Activated CD8-positive, alpha-beta memory T cell treated with anti-CD3 and anti-CD28 coated beads, Interleukin-2, amount 10 ng/mL, durations not matched to agents 7 days and 5 days (primary cell): ENCODE results near the gene LRRC8D. TPM values are rescaled to one million over a fixed set of nuclear protein-coding genes. Genes with fewer than 3 reads are reported as not detected.

ENCODE experiments used
- ATAC-seq: fragments of 150-1000 bp; cut with Tn5 transposase; one replicate; pipeline ENCODE4 v1.10.0; 2021; ENCODE audit warnings: moderate library complexity
- CTCF ChIA-PET: fragments of 350-600 bp; sonication (Branson Sonifier 250); formaldehyde crosslinking; loops from one replicate; lab custom pipeline; 2021; ENCODE audit warnings: antibody characterized with exemption; lab: Charles Lee
- DNase-seq: peaks from one replicate; pipeline ENCODE4 v3.0.0-alpha.2; 2020
- H3K27ac Mint-ChIP-seq: one replicate; pipeline ENCODE4 v1.8.0; 2021; ENCODE audit warnings: mild to moderate bottlenecking, mixed read lengths
- H3K27me3 Mint-ChIP-seq: one replicate; pipeline ENCODE4 v1.8.0; 2021; ENCODE audit warnings: mixed read lengths
- H3K36me3 Mint-ChIP-seq: one replicate; pipeline ENCODE4 v1.8.0; 2021; ENCODE audit warnings: mild to moderate bottlenecking, mixed read lengths
- H3K4me1 Mint-ChIP-seq: one replicate; pipeline ENCODE4 v1.8.0; 2021; ENCODE audit warnings: mixed read lengths
- H3K4me3 Mint-ChIP-seq: one replicate; pipeline ENCODE4 v1.8.0; 2021; ENCODE audit warnings: mild to moderate bottlenecking, moderate library complexity, mixed read lengths
- H3K9me3 Mint-ChIP-seq: one replicate; pipeline ENCODE4 v1.8.0; 2022; ENCODE audit warnings: low read depth, mixed read lengths
- total RNA-seq, 2 experiments: library from RNA; stranded (reverse); gene quantifications; one replicate each; pipeline ENCODE4 v1.2.3, GENCODE V29; 2021

LRRC8D gene
- total RNA-seq, 2 experiments from 2014 or later, result 19.2 to 27.7 TPM

GRCh38 chr1:89942825-89943658, 122.2 kb downstream of the LRRC8D start:
- Mint-ChIP-seq H3K36me3 (peaks cover 1% of the 10 kb centered on the region), H3K4me1 (peaks cover 9% of the 10 kb centered on the region), H3K27me3 (no peaks in the 10 kb centered on the region), H3K4me3 (no peak overlapping the region), H3K27ac (no peak overlapping the region), H3K9me3 (no peaks in the 10 kb centered on the region)
- CTCF ChIA-PET, result interaction anchor here (1.2 kb wide), 1 partner anchor 138 kb away, joined by 4 read pairs; no protein-coding TSS in a partner anchor
- ATAC-seq (no peak), DNase-seq (no peak)

- Mint-ChIP-seq H3K27ac (no peak overlapping the region), H3K4me1 (peaks cover 9% of the 10 kb centered on the region)
- CTCF ChIA-PET, result interaction anchor here (0.8 to 1.2 kb wide), 2 partner anchors 8 to 139 kb away, joined by 3 to 4 read pairs; no protein-coding TSS in a partner anchor
Observed at GRCh38 chr1:89943846-89944781, 123.3 kb downstream of the LRRC8D start.

GRCh38 chr1:89945852-89946476, 125.1 kb downstream of the LRRC8D start:
- Mint-ChIP-seq H3K4me3 (no peak overlapping the region), H3K36me3 (no peaks in the 10 kb centered on the region), H3K4me1 (peaks cover 9% of the 10 kb centered on the region), H3K27me3 (no peaks in the 10 kb centered on the region), H3K9me3 (no peaks in the 10 kb centered on the region), H3K27ac (no peak overlapping the region)
- CTCF ChIA-PET, result interaction anchor here (0.6 kb wide), 1 partner anchor 334 kb away, joined by 3 read pairs; no protein-coding TSS in a partner anchor
- no peak for DNase-seq
- peak; percentile 36 for ATAC-seq

More at GRCh38 chr1:89943846-89944781, 123.3 kb downstream of the LRRC8D start:
- H3K4me3 Mint-ChIP-seq, result no peak overlapping the region
- no peaks in the 10 kb centered on the region for H3K27me3 Mint-ChIP-seq
- ATAC-seq (no peak), DNase-seq (no peak)
- H3K36me3 Mint-ChIP-seq, result no peaks in the 10 kb centered on the region
- H3K9me3 Mint-ChIP-seq, result no peaks in the 10 kb centered on the region

GRCh38 chr1:89946532-89946931, 125.7 kb downstream of the LRRC8D start:
- no peak overlapping the region for H3K27ac Mint-ChIP-seq
- DNase-seq (no peak), ATAC-seq (no peak)
- H3K27me3 Mint-ChIP-seq, result no peaks in the 10 kb centered on the region
- no peaks in the 10 kb centered on the region for H3K36me3 Mint-ChIP-seq
- no peaks in the 10 kb centered on the region for H3K9me3 Mint-ChIP-seq
- CTCF ChIA-PET, result interaction anchor here (0.6 kb wide), 1 partner anchor 335 kb away, joined by 3 read pairs; no protein-coding TSS in a partner anchor
- H3K4me3 Mint-ChIP-seq, result no peak overlapping the region
- H3K4me1 Mint-ChIP-seq, result peaks cover 9% of the 10 kb centered on the region

GRCh38 chr1:89948722-89949345, 128.0 kb downstream of the LRRC8D start:
- no peak overlapping the region for H3K4me3 Mint-ChIP-seq
- ATAC-seq, result no peak
- H3K27ac Mint-ChIP-seq, result no peak overlapping the region
- CTCF ChIA-PET, result interaction anchor here (0.7 kb wide), 1 partner anchor 848 kb away, joined by 4 read pairs; no protein-coding TSS in a partner anchor
- no peaks in the 10 kb centered on the region for H3K9me3 Mint-ChIP-seq
- no peak for DNase-seq
- H3K36me3 Mint-ChIP-seq, result no peaks in the 10 kb centered on the region
- peaks cover 20% of the 10 kb centered on the region for H3K4me1 Mint-ChIP-seq
- no peaks in the 10 kb centered on the region for H3K27me3 Mint-ChIP-seq

- Mint-ChIP-seq H3K4me3 (no peak overlapping the region), H3K9me3 (no peaks in the 10 kb centered on the region), H3K27ac (no peak overlapping the region), H3K4me1 (peaks cover 22% of the 10 kb centered on the region), H3K27me3 (no peaks in the 10 kb centered on the region), H3K36me3 (no peaks in the 10 kb centered on the region)
- ATAC-seq, result no peak
- CTCF ChIA-PET, result interaction anchor here (0.7 kb wide), 1 partner anchor 41 kb away, joined by 3 read pairs; no protein-coding TSS in a partner anchor
- no peak for DNase-seq
Observed at GRCh38 chr1:89949991-89950624, 129.3 kb downstream of the LRRC8D start.

GRCh38 chr1:89950703-89951102, 129.9 kb downstream of the LRRC8D start:
- peaks cover 19% of the 10 kb centered on the region for H3K4me1 Mint-ChIP-seq
- H3K27ac Mint-ChIP-seq, result no peak overlapping the region
- no peaks in the 10 kb centered on the region for H3K36me3 Mint-ChIP-seq
- no peak overlapping the region for H3K4me3 Mint-ChIP-seq
- H3K9me3 Mint-ChIP-seq, result no peaks in the 10 kb centered on the region
- H3K27me3 Mint-ChIP-seq, result no peaks in the 10 kb centered on the region
- ATAC-seq (no peak), DNase-seq (no peak)
- CTCF ChIA-PET, result interaction anchor here (0.7 kb wide), 1 partner anchor 41 kb away, joined by 3 read pairs; no protein-coding TSS in a partner anchor

- Mint-ChIP-seq H3K27ac (no peak overlapping the region), H3K4me1 (peaks cover 18% of the 10 kb centered on the region), H3K36me3 (no peaks in the 10 kb centered on the region), H3K4me3 (no peak overlapping the region), H3K27me3 (no peaks in the 10 kb centered on the region), H3K9me3 (no peaks in the 10 kb centered on the region)
- CTCF ChIA-PET, result interaction anchor here (0.9 to 1.2 kb wide), 2 partner anchors 8 to 109 kb away, joined by 3 read pairs; no protein-coding TSS in a partner anchor
- DNase-seq, result no peak
- no peak for ATAC-seq
Observed at GRCh38 chr1:89951766-89952604, 131.2 kb downstream of the LRRC8D start.

- Mint-ChIP-seq H3K4me3 (no peak overlapping the region), H3K27ac (no peak overlapping the region), H3K27me3 (no peaks in the 10 kb centered on the region), H3K9me3 (no peaks in the 10 kb centered on the region), H3K36me3 (no peaks in the 10 kb centered on the region), H3K4me1 (peaks cover 23% of the 10 kb centered on the region)
- DNase-seq (no peak), ATAC-seq (no peak)
- CTCF ChIA-PET, result interaction anchor here (0.9 to 1.2 kb wide), 2 partner anchors 9 to 110 kb away, joined by 3 read pairs; no protein-coding TSS in a partner anchor
Observed at GRCh38 chr1:89952605-89953130, 131.8 kb downstream of the LRRC8D start.

GRCh38 chr1:89953131-89953626, 132.3 kb downstream of the LRRC8D start:
- Mint-ChIP-seq H3K4me1 (peaks cover 23% of the 10 kb centered on the region), H3K9me3 (no peaks in the 10 kb centered on the region), H3K27ac (peak overlapping the region; percentile 34), H3K27me3 (no peaks in the 10 kb centered on the region), H3K36me3 (no peaks in the 10 kb centered on the region), H3K4me3 (no peak overlapping the region)
- peak; percentile 80 for ATAC-seq
- CTCF ChIA-PET, result interaction anchor here (1.1 kb wide), 1 partner anchor 148 kb away, joined by 4 read pairs; no protein-coding TSS in a partner anchor
- peak; percentile 66 for DNase-seq

GRCh38 chr1:89953929-89954328, 133.1 kb downstream of the LRRC8D start:
- H3K9me3 Mint-ChIP-seq, result peaks cover 2% of the 10 kb centered on the region
- H3K36me3 Mint-ChIP-seq, result no peaks in the 10 kb centered on the region
- DNase-seq (no peak), ATAC-seq (no peak)
- no peak overlapping the region for H3K4me3 Mint-ChIP-seq
- CTCF ChIA-PET, result interaction anchor here (0.7 to 1.2 kb wide), 3 partner anchors 48 to 172 kb away, joined by 3 to 4 read pairs (median 3); no protein-coding TSS in a partner anchor
- no peak overlapping the region for H3K27ac Mint-ChIP-seq
- H3K27me3 Mint-ChIP-seq, result no peaks in the 10 kb centered on the region
- peaks cover 24% of the 10 kb centered on the region for H3K4me1 Mint-ChIP-seq
